Stimulated activated CD8-positive, alpha-beta memory T cell treated with anti-CD3 and anti-CD28 coated beads, Interleukin-12 subunit alpha, Interleukin-12 subunit beta, amount 100 ng/mL, for 24 hours (primary cell): ENCODE results near the gene GALNT16.
"Not testable (repeated sequence)": the region's sequence is repeated elsewhere in the genome, so short reads cannot be mapped to it uniquely, and the experiment has no call there.

Experiments used
- DNase-seq: peaks from one replicate; pipeline ENCODE4 v3.0.0-alpha.2; 2020; ENCODE audit errors: extremely low read depth

GALNT16 gene

DNA sequence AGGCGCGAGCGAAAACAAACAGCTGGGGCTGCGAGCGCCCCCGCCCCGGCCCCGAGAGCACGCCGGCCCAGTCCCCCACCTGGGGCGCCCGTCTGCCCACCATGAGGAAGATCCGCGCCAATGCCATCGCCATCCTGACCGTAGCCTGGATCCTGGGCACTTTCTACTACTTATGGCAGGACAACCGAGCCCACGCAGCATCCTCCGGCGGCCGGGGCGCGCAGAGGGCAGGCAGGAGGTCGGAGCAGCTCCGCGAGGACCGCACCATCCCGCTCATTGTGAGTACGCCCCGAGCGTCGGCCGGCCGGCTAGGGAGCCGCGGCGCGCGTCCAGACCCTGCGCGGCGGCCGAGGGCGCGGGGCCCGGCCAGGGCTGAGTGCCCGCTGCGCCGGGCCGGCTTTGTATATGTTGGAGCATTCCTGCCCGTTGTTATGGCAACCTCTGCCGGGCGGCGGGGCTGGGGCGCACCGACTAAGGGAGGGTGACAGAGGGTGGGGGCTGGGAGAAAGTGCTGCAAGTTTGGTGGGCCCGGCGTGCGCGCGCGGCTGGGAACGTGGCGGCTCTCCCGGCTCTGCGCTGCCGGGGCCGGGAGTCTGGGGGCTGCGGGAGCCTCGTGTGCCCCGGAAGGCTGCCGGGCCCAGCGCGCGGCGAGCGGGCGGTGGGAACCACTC, 367 bp downstream of the GALNT16 start:
- DNase-seq: no peak

DNA sequence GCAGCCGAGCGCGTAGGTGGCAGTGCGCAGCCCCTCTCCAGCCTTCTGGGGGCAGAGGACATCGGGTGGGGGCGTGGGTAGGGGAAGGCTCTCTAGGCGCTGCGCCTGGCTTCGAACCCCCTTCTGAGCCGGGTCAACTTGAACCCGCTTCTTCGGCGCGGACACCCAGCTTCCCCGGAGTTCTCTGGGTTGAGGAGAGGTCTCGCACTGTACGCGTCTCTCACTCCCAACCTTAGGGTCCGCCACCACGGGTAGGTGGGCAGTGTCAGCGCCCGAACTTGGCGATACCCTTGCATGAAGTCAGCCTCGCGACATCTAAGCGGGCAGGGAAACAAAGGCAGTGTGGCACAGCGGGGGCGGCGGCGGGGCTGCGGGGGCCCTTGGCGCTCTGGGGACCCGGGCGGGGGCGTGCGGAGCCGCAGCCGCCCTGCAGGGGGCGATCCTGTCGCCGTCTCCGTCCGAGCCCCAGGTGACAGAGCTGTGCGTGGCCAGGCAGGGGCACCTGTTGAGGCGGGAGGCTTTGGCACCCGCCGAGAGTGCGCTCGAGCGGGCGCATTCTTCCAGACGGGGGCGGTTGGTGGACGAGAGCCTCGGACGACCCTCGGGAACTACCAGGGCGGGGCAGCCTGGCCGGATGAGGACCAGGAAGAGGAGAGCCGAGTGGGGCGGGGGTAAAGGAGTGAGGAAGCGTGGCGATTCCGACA, 1.1 kb downstream of the GALNT16 start:
- DNase-seq: no peak

- DNase-seq: no peak
These were observed 1.9 kb downstream of the GALNT16 start for GRCh38 chr14:69261761-69262331.

GRCh38 chr14:69262516-69262915, 2.6 kb downstream of the GALNT16 start:
- no peak for DNase-seq

- no peak for DNase-seq
These were observed 3.4 kb downstream of the GALNT16 start for GRCh38 chr14:69263364-69263763.

GRCh38 chr14:69263771-69264170, 3.8 kb downstream of the GALNT16 start:
- DNase-seq: no peak

GRCh38 chr14:69266572-69267345, 6.8 kb downstream of the GALNT16 start:
- no peak for DNase-seq

DNA sequence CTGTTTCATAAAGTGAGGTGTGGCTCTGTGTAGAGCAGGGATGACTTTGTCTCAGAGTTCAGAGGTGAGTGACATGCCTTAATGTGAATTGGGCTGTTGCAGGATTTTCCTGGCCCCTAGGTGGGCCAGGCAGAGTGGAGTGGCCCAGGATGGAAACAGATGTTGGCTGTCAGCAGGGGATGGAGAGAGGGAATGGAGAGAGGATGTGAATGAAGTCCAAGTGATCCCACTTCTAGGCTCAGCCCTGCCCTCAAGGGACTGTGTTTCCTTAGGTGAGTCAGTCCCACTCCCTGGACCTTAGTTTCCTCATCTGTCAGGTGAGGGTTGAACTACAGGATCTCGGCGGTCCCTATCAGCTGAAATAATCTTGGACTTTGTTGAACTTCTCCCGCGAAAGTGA, 7.5 kb downstream of the GALNT16 start:
- DNase-seq: no peak

- DNase-seq: no peak
These were observed 8.3 kb downstream of the GALNT16 start for GRCh38 chr14:69268223-69268622.

DNA sequence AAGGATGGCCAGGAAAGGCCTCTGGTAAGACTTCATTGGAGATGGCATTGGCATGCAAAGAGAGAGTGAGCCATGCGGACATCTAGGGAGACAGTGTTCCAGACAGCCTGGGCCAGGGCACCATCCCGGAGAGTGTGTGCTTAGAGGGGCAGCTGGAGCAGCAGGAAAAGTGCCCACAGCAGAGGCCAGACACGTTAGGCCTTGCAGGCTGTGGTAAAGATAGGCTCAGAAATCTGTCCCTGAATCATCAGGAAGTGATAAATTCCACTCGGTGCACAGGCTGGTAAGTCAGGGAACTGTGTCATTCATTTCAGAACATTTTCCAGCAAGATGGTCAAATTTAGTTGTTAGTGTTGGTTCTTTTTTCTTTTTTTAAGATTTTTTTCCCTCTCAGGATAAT, 8.8 kb downstream of the GALNT16 start:
- DNase-seq: no peak

DNA sequence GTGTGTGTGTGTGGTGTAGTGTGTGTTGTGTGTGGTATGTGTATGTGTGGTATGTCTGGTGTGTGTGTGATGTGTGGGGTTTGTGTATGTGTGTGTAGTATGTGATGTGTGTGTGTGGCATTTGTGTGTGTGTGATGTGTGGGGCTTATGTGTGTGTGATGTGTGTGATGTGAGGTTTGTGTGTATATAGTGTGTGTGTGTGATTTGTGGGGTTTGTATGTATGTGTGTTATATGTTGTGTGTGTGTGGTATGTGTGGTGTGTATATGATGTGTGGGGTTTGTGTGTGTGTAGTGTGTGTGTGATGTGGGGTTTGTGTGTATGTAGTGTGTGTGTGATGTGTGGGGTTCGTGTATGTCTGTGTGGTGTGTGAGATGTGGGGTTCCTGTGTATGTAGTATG, 9.4 kb downstream of the GALNT16 start:
- DNase-seq: no peak

DNA sequence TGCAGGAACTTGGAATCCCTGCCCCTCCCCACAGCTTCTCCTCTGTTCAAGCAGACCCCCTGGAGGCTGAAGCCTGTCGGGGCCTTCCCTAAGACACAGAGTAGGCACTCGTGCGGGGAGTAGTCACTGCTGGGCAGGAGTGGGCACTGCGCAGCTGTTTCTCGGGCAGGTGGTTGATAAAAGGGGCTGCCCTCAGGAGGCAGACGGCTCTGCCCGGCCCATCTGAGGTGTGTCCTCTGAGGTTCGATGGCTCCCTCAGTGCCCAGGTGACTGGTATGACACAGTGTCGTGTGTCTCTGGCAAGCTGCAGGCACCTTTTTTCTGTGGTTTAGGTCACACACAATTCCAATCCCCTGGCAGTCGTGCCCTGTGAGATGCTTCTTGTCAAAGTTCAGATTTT, 10.1 kb downstream of the GALNT16 start:
- DNase-seq: no peak

DNA sequence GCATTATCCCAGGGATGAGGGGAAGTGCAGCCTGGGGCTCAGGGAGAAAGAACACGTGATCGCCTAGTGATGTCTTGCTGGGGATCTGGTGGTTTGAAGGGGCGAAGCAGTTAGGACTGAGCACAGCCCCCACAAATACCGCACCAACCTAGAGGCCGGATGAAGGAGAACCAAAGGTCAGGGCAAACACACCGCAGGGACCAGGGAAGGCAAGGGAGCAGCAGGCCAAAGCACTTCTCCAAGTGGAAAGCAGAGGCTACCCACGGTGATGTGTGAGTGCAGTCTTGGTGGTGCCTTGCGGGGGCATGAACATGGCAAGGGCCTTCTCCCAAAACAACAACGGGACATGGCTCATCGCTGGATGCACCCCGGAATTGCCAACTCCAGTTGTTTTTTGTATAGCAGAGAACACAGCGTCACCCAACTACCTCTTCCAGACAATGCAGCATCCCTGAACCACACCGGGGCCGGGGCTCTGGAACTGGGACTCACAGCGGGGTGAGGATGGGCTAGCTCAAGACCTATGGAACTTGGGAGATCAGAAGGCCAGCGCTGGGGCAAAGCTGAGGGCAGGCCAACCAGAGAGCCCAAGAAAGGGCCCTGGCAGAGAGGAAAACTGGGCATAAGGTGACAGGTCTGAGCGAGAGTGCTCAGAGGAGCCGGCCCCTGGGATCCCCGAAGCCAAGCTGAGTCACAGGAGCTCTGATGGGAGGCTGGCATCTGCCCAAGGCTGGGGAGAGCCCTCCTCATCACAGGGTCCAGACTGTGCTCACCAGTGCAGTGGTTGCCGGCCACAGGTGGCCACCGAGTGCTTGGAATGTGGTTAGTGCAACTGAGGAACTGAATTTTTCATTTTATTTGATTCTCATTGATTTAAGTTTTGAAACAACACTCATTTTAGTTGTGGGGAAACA, 11.1 kb downstream of the GALNT16 start:
- DNase-seq: no peak

- no peak for DNase-seq
These were observed 14.4 kb downstream of the GALNT16 start for GRCh38 chr14:69274321-69274720.

GRCh38 chr14:69275331-69275730, 15.4 kb downstream of the GALNT16 start:
- no peak for DNase-seq

DNA sequence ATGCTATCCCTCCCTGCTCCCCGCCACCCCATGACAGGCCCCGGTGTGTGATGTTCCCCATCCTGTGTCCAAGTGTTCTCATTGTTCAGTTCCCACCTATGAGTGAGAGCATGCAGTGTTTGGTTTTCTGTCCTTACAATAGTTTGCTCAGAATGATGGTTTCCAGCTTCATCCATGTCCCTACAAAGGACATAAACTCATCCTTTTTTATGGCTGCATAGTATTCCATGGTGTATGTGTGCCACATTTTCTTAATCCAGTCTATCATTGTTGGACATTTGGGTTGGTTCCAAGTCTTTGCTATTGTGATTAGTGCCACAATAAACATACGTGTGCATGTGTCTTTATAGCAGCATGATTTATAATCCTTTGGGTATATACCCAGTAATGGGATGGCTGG, 17.4 kb downstream of the GALNT16 start:
- not testable (repeated sequence) for DNase-seq

DNA sequence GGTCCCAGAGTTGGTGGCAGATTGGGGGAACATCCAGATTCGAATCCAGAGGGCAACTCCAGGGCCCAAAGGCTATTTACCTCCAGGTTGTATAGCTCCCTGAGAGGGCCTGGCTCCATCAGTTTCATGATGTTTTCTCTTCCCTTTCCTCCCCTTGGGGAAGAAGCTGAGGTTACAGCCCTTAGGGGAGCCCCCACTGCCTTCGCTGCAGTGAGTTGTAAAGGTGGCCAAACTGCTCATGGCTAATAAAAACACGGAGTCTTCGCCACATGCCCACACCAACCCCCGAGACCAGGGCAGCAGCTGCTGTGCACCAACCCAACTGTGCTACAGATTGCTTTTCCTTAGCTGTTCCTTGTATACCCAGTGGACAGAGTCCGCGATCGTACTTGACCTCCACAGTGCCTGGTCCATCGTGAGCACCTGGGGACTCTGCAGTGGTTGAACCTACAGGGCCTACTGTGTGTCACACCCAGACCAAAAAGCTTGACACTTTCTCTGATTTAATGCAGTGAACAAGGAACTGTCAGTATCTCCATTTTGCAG, 20.9 kb downstream of the GALNT16 start:
- DNase-seq: no peak

DNA sequence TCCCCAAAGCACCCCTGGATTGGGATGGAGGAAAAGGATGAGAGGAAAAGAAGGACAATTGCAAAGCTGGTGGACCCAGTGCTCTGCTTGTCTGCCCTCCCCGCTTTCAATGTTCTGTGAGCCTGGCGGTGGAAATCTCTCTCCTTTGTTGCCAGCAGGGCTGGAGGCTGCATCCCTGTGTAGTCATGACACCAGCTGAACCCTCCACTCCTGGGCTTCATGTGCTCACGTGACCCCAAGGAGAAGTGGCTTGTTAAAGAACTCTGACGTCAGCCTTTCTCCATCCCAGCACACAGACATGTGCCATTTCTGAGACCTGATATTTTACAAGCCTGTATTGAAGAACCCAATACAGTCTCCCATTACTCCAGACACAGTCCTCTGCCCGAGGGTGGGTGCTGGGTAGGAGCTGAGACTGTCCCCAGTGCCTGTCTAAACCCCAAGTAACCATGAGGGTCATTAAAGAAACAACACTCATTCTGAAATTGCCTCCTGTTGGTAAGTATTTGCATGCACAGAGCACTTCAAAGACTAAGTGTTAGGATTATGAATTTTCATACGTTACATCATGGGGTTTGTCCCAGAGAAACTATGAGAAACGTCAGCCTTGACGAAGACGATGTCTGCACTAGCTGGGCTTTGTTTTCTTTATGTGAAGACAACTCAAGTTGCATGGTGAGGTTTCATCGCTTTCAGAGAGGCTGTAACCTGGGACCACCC, 21.7 kb downstream of the GALNT16 start:
- DNase-seq: no peak

GRCh38 chr14:69282448-69282847, 22.5 kb downstream of the GALNT16 start:
- no peak for DNase-seq

GRCh38 chr14:69284170-69284569, 24.2 kb downstream of the GALNT16 start:
- no peak for DNase-seq
